Panc1 (cell line): Measurements from ENCODE around the gene NLRP9. TPM values are rescaled to one million over a fixed set of nuclear protein-coding genes. Genes with fewer than 3 reads are reported as not detected.

ENCODE experiments used
- ATAC-seq: fragments of 200-7000 bp; cut with Tn5 transposase; 2 replicates; pipeline ENCODE4 v1.9.1; 2020; ENCODE audit warnings: mild to moderate bottlenecking, moderate library complexity
- BruUV-seq: library from RNA; stranded (reverse); fragments of 400-500 nt; replicated peaks from 2 replicates; lab custom pipeline; 2021; lab: Mats Ljungman, UMichigan
- CTCF ChIA-PET: fragments of 300-600 bp; sonication (Branson Sonifier 250); formaldehyde crosslinking; loops from one replicate; lab custom pipeline; 2022; ENCODE audit warnings: antibody characterized with exemption; lab: Charles Lee
- POLR2A ChIA-PET: fragments of 300-600 bp; sonication (Branson Sonifier 250); formaldehyde crosslinking; loops from one replicate; lab custom pipeline; 2022; ENCODE audit warnings: antibody characterized with exemption; lab: Charles Lee
- DNase-seq: peaks from one replicate; pipeline ENCODE4 v3.0.0-alpha.2; 2010; ENCODE audit warnings: low read depth, low spot score
- H3K27ac ChIP-seq: 2 replicates; pipeline ENCODE4 v1.5.1; 2011; ENCODE audit warnings: mild to moderate bottlenecking, low read length, inconsistent platforms
- H3K27me3 ChIP-seq: fragments of 200-500 bp; sonication (Bioruptor generic); 2 replicates; pipeline ENCODE4 v1.6.0; 2014; ENCODE audit warnings: low read length, inconsistent platforms; ENCODE audit not compliant: control insufficient read depth, insufficient read depth
- H3K36me3 ChIP-seq: fragments of 200-500 bp; sonication (Bioruptor generic); 2 replicates; pipeline ENCODE4 v1.5.1; 2014; ENCODE audit warnings: inconsistent platforms, mild to moderate bottlenecking, low read length, moderate library complexity; ENCODE audit not compliant: control insufficient read depth, insufficient read depth
- H3K4me1 ChIP-seq: 2 replicates; pipeline ENCODE4 v1.5.1; 2011; ENCODE audit warnings: inconsistent platforms, mild to moderate bottlenecking, low read length, moderate library complexity; ENCODE audit not compliant: control insufficient read depth, insufficient read depth
- H3K4me3 ChIP-seq, 2 experiments: 2 replicates each; pipeline ENCODE4 v1.5.1; 2011 to 2012; ENCODE audit warnings: low read depth in 2 of 2, low read length in 2 of 2, mild to moderate bottlenecking in 2 of 2, inconsistent platforms in 1 of 2, moderate library complexity in 1 of 2
- H3K9me3 ChIP-seq: fragments of 200-500 bp; sonication (Bioruptor generic); 2 replicates; pipeline ENCODE4 v1.5.1; 2014; ENCODE audit warnings: low read depth, mild to moderate bottlenecking, inconsistent platforms, low read length, moderate library complexity; ENCODE audit not compliant: control insufficient read depth, insufficient read depth
- POLR2AphosphoS5 ChIP-seq: IDR thresholded peaks from 2 replicates; pipeline ENCODE4 v1.6.1; 2012; ENCODE audit warnings: mild to moderate bottlenecking, low read depth, low read length, moderate library complexity
- SIN3A ChIP-seq: IDR thresholded peaks from 2 replicates; pipeline ENCODE4 v1.6.1; 2012; ENCODE audit warnings: low read depth, mild to moderate bottlenecking, low read length, moderate library complexity, borderline replicate concordance; ENCODE audit not compliant: insufficient read depth
- TCF7L2 ChIP-seq: IDR thresholded peaks from 2 replicates; pipeline ENCODE4 v1.6.1; 2011; ENCODE audit warnings: mild to moderate bottlenecking, low read depth, low read length, inconsistent platforms
- in situ Hi-C: cut with HindIII; loops from 2 replicates; pipeline ENCODE4 v1.10.0; 2016; ENCODE audit warnings: low sequenced_read_pairs, low pct_unique_long_range_greater_than_20kb
- intact Hi-C: fragments of 100-400 bp; cut with micrococcal nuclease; formaldehyde crosslinking; loops from one replicate; pipeline ENCODE4 v1.10.0; 2022; ENCODE audit not compliant: unreplicated experiment
- total RNA-seq: library from RNA; stranded (reverse); gene quantifications from one replicate; pipeline ENCODE4 v1.2.1, GENCODE V29; 2021; ENCODE audit not compliant: unreplicated experiment
- TF ChIP-seq, protein P1 (sequence below): fragments of 450-650 bp; IDR thresholded peaks from 2 replicates; pipeline ENCODE4 v1.5.1; 2017; ENCODE audit warnings: mild to moderate bottlenecking
- TF ChIP-seq, protein P2 (sequence below), 2 experiments: IDR thresholded peaks; 2 replicates each; pipeline ENCODE4 v1.6.1; 2011 to 2012; ENCODE audit warnings: low read depth in 2 of 2, control low read depth in 1 of 2, low read length in 1 of 2, mild to moderate bottlenecking in 1 of 2, moderate library complexity in 1 of 2; ENCODE audit not compliant: insufficient read depth in 1 of 2

Gene NLRP9
- total RNA-seq, 1 experiment from 2014 or later: not detected

DNA sequence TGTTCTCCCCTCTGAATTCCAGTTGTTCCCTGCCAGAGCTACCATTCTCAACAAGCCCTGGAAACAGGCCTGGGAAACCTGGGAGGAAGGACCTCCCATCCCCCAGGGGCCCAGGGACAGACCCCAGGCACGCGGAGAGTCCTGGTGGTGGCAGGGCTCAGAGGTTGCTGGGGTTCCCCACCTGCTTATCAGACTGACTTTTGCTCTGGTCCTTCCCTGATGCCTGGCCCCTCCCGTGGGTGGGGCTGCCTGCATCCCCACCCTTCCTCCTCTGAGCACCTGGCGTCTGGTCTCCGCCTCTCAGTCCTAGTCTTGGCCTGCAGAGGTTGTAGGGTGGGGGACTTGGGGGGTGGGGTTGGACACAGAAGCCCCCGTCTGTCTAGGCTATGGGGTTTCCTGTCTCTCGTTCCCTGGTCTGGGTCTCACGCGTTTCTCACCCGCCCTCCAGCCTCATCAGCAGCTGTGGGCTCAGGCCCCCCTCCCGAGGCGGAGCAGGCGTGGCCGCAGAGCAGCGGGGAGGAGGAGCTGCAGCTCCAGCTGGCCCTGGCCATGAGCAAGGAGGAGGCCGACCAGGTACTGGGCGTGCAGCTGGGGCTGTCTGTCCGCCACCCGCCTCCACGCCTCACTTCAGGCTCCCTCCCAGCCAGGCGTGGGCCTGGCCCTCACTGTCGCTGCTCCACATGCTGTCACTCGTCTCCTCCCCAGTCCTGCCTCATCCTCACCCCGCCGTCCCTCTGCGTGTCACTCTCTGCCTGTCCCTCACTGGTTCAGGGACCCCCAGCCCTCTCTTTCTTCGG is 49.6 kb downstream of the NLRP9 start:
- Histone ChIP-seq H3K27ac (no peak overlapping the region), H3K9me3 (no peaks in the 10 kb centered on the region), H3K27me3 (no peaks in the 10 kb centered on the region), H3K4me1 (peaks cover 7% of the 10 kb centered on the region; the same call in 1 of the 2 replicates), H3K36me3 (peaks cover 11% of the 10 kb centered on the region), H3K4me3 (no peak overlapping the region)
- intact Hi-C loops (no loop called here), in situ Hi-C loops (no loop called here)
- DNase-seq (no peak), ATAC-seq (peak; percentile 35)
- CTCF ChIA-PET: no interaction called here
- POLR2A ChIA-PET: no interaction called here
- no TSS peak for BruUV-seq
- no peak for TF ChIP-seq SIN3A
- no peak for TF ChIP-seq TCF7L2
- TF ChIP-seq POLR2AphosphoS5: no peak
- TF ChIP-seq, protein P1, sequence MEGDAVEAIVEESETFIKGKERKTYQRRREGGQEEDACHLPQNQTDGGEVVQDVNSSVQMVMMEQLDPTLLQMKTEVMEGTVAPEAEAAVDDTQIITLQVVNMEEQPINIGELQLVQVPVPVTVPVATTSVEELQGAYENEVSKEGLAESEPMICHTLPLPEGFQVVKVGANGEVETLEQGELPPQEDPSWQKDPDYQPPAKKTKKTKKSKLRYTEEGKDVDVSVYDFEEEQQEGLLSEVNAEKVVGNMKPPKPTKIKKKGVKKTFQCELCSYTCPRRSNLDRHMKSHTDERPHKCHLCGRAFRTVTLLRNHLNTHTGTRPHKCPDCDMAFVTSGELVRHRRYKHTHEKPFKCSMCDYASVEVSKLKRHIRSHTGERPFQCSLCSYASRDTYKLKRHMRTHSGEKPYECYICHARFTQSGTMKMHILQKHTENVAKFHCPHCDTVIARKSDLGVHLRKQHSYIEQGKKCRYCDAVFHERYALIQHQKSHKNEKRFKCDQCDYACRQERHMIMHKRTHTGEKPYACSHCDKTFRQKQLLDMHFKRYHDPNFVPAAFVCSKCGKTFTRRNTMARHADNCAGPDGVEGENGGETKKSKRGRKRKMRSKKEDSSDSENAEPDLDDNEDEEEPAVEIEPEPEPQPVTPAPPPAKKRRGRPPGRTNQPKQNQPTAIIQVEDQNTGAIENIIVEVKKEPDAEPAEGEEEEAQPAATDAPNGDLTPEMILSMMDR: no peak

DNA sequence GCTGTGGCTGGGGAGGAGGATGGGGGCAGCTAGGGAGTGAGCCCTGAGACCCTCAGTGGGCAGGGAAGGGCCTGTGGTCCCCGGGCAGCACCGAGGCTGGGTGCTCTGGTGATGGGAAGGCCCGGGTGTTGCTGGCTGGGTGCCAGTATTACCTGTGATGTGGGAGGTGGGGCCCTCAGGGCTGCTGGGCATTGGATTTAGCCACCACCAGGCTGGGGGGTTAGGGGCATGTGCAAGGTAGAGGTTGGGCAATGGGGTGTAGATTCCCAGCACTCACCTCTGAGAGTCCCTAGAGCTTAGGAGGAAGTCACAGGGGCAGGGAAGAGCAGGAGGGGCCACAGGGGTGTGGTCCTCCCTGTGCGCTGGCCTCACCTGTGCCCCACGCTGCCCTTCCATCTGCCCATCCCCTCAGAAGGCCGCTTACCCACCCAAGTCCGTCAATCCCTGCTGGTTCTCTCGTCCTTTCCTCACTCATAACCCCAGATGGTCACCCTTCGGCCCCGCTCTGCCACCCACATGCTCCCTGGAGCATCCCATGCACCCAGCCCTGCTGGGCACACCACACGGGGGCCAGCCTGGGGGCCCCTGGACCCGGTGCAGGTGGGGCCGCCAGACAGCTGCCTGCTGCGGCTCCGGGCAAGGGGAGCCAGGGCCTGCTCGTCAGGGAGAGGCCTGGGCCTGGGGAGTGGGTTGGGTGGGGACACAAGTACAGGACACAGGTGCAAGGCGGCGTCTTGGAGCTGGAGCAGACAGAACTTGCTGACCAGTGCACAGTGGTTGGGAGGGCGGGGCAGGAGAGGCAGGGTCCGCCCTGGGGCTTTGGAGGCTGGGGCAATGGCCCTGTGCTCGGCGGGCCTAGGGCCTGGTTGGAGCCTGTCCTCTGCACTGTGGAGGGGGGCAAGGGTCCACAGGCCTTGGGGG is 50.7 kb downstream of the NLRP9 start:
- ATAC-seq (no peak), DNase-seq (no peak)
- in situ Hi-C loops (no loop called here), intact Hi-C loops (no loop called here)
- ChIA-PET POLR2A (no interaction called here), CTCF (no interaction called here)
- Histone ChIP-seq H3K36me3 (peaks cover 11% of the 10 kb centered on the region), H3K4me1 (peaks cover 7% of the 10 kb centered on the region; the same call in 1 of the 2 replicates), H3K4me3 (no peak overlapping the region), H3K27ac (no peak overlapping the region), H3K9me3 (no peaks in the 10 kb centered on the region), H3K27me3 (no peaks in the 10 kb centered on the region)
- no TSS peak for BruUV-seq
- TF ChIP-seq, protein P1: no peak
- TF ChIP-seq, protein P2, sequence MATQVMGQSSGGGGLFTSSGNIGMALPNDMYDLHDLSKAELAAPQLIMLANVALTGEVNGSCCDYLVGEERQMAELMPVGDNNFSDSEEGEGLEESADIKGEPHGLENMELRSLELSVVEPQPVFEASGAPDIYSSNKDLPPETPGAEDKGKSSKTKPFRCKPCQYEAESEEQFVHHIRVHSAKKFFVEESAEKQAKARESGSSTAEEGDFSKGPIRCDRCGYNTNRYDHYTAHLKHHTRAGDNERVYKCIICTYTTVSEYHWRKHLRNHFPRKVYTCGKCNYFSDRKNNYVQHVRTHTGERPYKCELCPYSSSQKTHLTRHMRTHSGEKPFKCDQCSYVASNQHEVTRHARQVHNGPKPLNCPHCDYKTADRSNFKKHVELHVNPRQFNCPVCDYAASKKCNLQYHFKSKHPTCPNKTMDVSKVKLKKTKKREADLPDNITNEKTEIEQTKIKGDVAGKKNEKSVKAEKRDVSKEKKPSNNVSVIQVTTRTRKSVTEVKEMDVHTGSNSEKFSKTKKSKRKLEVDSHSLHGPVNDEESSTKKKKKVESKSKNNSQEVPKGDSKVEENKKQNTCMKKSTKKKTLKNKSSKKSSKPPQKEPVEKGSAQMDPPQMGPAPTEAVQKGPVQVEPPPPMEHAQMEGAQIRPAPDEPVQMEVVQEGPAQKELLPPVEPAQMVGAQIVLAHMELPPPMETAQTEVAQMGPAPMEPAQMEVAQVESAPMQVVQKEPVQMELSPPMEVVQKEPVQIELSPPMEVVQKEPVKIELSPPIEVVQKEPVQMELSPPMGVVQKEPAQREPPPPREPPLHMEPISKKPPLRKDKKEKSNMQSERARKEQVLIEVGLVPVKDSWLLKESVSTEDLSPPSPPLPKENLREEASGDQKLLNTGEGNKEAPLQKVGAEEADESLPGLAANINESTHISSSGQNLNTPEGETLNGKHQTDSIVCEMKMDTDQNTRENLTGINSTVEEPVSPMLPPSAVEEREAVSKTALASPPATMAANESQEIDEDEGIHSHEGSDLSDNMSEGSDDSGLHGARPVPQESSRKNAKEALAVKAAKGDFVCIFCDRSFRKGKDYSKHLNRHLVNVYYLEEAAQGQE (IDR thresholded peaks at IDR 0.05; ENCODE audit: insufficient read depth in 1 of 2, low read depth in 2 of 2, low read length in 1 of 2): no peak
- no peak for TF ChIP-seq TCF7L2
- TF ChIP-seq POLR2AphosphoS5: no peak
- TF ChIP-seq SIN3A: no peak
